H1 (cell line): ENCODE results near the gene NECTIN2. TPM values are rescaled to one million over a fixed set of nuclear protein-coding genes. Genes with fewer than 3 reads are reported as not detected.

Experiments
- SIN3A ChIP-seq, 2 experiments: IDR thresholded peaks in 1 of 2; conservative IDR thresholded peaks in 1 of 2; 2 replicates each; pipeline ENCODE4 v1.6.1; 2011 to 2012; ENCODE audit warnings: low read length in 2 of 2, improper control_type of control experiment in 1 of 2, low read depth in 1 of 2, mild to moderate bottlenecking in 1 of 2
- SIX5 ChIP-seq: IDR thresholded peaks from 2 replicates; pipeline ENCODE4 v1.6.1; 2011; ENCODE audit warnings: mild to moderate bottlenecking, low read depth, low read length
- polyA plus RNA-seq, 7 experiments: library from polyadenylated mRNA; depleted of rRNA in 3 of 7; stranded (reverse) in 5 of 7; unstranded in 2 of 7; fragments of >200 nt in 5 of 7; fragments of 200-250 nt in 2 of 7; gene quantifications; 1 replicate in 5 of 7; 2 replicates in 1 of 7; 4 replicates in 1 of 7; pipeline versions ENCODE4 v1.2.1 to v1.2.3, GENCODE V29; 2011 to 2013; ENCODE audit warnings: missing spikeins in 2 of 7, mixed read lengths in 2 of 7
- total RNA-seq: library from RNA; stranded (reverse); fragmentation: NEBNext Ultra II Directional; extraction: Animal tissue kit (Norgen Biotek cat#: 25700); gene quantifications from 2 replicates; pipeline ENCODE4 v1.2.1, GENCODE V29; 2021

The NECTIN2 gene
- total and polyA plus RNA-seq, 2 of the 8 experiments (the other 6 are each of a cell fraction or from before 2014, with no cell fraction given) = 184 to 237 TPM

DNA sequence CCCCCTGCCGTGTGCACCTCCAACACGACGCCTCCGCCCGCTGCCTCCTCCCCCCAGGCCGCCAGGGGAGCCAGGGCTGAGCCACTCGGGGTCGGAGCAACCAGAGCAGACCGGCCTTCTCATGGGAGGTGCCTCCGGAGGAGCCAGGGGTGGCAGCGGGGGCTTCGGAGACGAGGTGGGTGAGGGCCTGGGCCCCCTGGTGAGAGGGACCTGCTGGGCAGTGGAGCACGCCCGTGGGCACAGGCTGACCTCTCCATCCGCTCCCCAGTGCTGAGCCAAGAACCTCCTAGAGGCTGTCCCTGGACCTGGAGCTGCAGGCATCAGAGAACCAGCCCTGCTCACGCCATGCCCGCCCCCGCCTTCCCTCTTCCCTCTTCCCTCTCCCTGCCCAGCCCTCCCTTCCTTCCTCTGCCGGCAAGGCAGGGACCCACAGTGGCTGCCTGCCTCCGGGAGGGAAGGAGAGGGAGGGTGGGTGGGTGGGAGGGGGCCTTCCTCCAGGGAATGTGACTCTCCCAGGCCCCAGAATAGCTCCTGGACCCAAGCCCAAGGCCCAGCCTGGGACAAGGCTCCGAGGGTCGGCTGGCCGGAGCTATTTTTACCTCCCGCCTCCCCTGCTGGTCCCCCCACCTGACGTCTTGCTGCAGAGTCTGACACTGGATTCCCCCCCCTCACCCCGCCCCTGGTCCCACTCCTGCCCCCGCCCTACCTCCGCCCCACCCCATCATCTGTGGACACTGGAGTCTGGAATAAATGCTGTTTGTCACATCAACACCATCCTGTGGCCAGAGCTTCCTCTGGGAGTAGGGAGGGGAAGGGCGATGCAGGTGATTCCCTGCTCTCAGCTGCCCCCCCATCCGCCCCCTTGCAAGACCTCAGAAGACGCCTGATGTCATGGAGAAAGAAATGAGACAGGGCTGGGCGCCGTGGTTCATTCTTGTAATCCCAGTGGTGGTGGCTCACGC, 25.2 kb upstream of the NECTIN2 start (continued):
- no peak for TF ChIP-seq SIN3A (conservative IDR thresholded peaks at IDR 0.05 in 1 of 2, IDR thresholded peaks at IDR 0.05 in 1 of 2; ENCODE audit: low read depth in 1 of 2, low read length in 2 of 2)
- no peak for TF ChIP-seq SIX5
- TF ChIP-seq, all 59 proteins: peak for 0
